TTC549 (cell line): ENCODE results near the gene ACHE.
"Not testable (repeated sequence)": the region's sequence is repeated elsewhere in the genome, so short reads cannot be mapped to it uniquely, and the experiment has no call there.

Experiments used
- FAIRE-seq: peaks from 2 replicates; lab custom pipeline; 2012; peaks lifted over from hg19 to GRCh38; lab: Jason Lieb, UNC

ACHE gene

GRCh38 chr7:100895701-100895955, at the start of gene ACHE:
TSS of gene ACHE (minus strand) at chr7:100895888. CDS start at chr7:100894232, 1,656 bp downstream.
- no peak for FAIRE-seq

- no peak for FAIRE-seq
These were observed 48.5 kb upstream of the ACHE start for GRCh38 chr7:100944138-100944537.

GRCh38 chr7:100943693-100944092, 48.0 kb upstream of the ACHE start:
- FAIRE-seq: no peak

GRCh38 chr7:100942045-100942774, 46.5 kb upstream of the ACHE start:
- no peak for FAIRE-seq

- not testable (repeated sequence) for FAIRE-seq
These were observed 40.5 kb upstream of the ACHE start for GRCh38 chr7:100936167-100936566.

GRCh38 chr7:100935381-100935780, 39.7 kb upstream of the ACHE start:
- not testable (repeated sequence) for FAIRE-seq

GRCh38 chr7:100933734-100934133, 38.0 kb upstream of the ACHE start:
- no peak for FAIRE-seq

- FAIRE-seq: no peak
These were observed 34.1 kb upstream of the ACHE start for GRCh38 chr7:100929808-100930174.

- FAIRE-seq: not testable (repeated sequence)
These were observed 27.9 kb upstream of the ACHE start for GRCh38 chr7:100923616-100924015.

GRCh38 chr7:100921039-100921438, 25.4 kb upstream of the ACHE start:
- no peak for FAIRE-seq

- not testable (repeated sequence) for FAIRE-seq
These were observed 24.2 kb upstream of the ACHE start for GRCh38 chr7:100919779-100920437.

- FAIRE-seq: not testable (repeated sequence)
These were observed 23.6 kb upstream of the ACHE start for GRCh38 chr7:100919335-100919734.

- FAIRE-seq: no peak
These were observed 19.3 kb upstream of the ACHE start for GRCh38 chr7:100914879-100915447.

- no peak for FAIRE-seq
These were observed 18.7 kb upstream of the ACHE start for GRCh38 chr7:100914208-100914878.

- FAIRE-seq: no peak
These were observed 15.8 kb upstream of the ACHE start for GRCh38 chr7:100911484-100911883.

- not testable (repeated sequence) for FAIRE-seq
These were observed 14.8 kb upstream of the ACHE start for GRCh38 chr7:100910443-100910842.

- no peak for FAIRE-seq
These were observed 12.8 kb upstream of the ACHE start for GRCh38 chr7:100908512-100908911.

- no peak for FAIRE-seq
These were observed 7.0 kb upstream of the ACHE start for GRCh38 chr7:100902638-100903037.

- no peak for FAIRE-seq
These were observed 6.2 kb upstream of the ACHE start for GRCh38 chr7:100901921-100902332.

GRCh38 chr7:100900978-100901377, 5.3 kb upstream of the ACHE start:
- FAIRE-seq: no peak

- FAIRE-seq: no peak
These were observed 3.7 kb upstream of the ACHE start for GRCh38 chr7:100899432-100899831.

GRCh38 chr7:100897772-100898454, 2.2 kb upstream of the ACHE start:
- FAIRE-seq: no peak
